Sigmoid colon (tissue), 7 donors: ENCODE measurements around the gene PHAF1. TPM values are rescaled to one million over a fixed set of nuclear protein-coding genes. Genes with fewer than 3 reads are reported as not detected.

Source experiments
- DNase-seq: peaks from one replicate; pipeline ENCODE4 v3.0.0-alpha.2; 2019
- H3K27ac ChIP-seq, 4 donors: fragments of 200-600 bp; sonication (generic); one replicate each; pipeline ENCODE4 v1.5.1; 2016 to 2019; ENCODE audit warnings: mild to moderate bottlenecking in 1 of 4
- H3K27me3 ChIP-seq, 3 donors: fragments of 200-600 bp; sonication (generic); one replicate each; pipeline ENCODE4 v1.5.1; 2019; ENCODE audit warnings: mild to moderate bottlenecking in 1 of 3
- H3K36me3 ChIP-seq, 4 donors: fragments of 200-600 bp; sonication (generic); one replicate each; pipeline ENCODE4 v1.5.1; 2016 to 2019
- H3K4me1 ChIP-seq, 4 donors: fragments of 200-600 bp; sonication (generic); one replicate each; pipeline ENCODE4 v1.5.1; 2017 to 2019
- H3K4me3 ChIP-seq, 4 donors: fragments of 200-600 bp; sonication (generic); one replicate each; pipeline ENCODE4 v1.5.1; 2017 to 2019; ENCODE audit warnings: mild to moderate bottlenecking in 2 of 4, moderate library complexity in 1 of 4
- H3K9me3 ChIP-seq, 4 donors: fragments of 200-600 bp in 3 of 4; sonication (generic) in 3 of 4; one replicate each; pipeline versions ENCODE4 v1.5.1 to v1.6.1; 2013 to 2019
- CTCF ChIP-seq, 4 experiments: fragments of 450-650 bp in 3 of 4; fragments of 200-600 bp in 1 of 4; IDR thresholded peaks; one replicate each; pipeline ENCODE4 v1.5.1; 2016 to 2019; ENCODE audit warnings: antibody characterized with exemption in 4 of 4, mild to moderate bottlenecking in 3 of 4, moderate library complexity in 2 of 4
- EP300 ChIP-seq, 4 donors: sonication (generic); formaldehyde crosslinking; IDR thresholded peaks; one replicate each; pipeline ENCODE4 v1.6.1; 2017; ENCODE audit warnings: antibody characterized with exemption in 4 of 4
- POLR2A ChIP-seq, 2 donors: fragments of 450-650 bp; IDR thresholded peaks; one replicate each; pipeline ENCODE4 v1.6.1; 2016; ENCODE audit warnings: antibody characterized with exemption in 2 of 2, mild to moderate bottlenecking in 2 of 2, moderate library complexity in 2 of 2
- POLR2AphosphoS5 ChIP-seq, 4 donors: sonication (generic); formaldehyde crosslinking; IDR thresholded peaks; one replicate each; pipeline ENCODE4 v1.6.1; 2017; ENCODE audit warnings: antibody characterized with exemption in 4 of 4
- WGBS, 2 donors: extraction: QIAGEN DNeasy Blood & Tissue Kit; methylation state at CpG; one replicate each; pipeline ENCODE4 v1.1.7; 2013; 5-methylcytosine and 5-hydroxymethylcytosine counted together
- intact Hi-C: fragments of 100-400 bp; cut with DNase I; formaldehyde crosslinking; loops from one replicate; pipeline ENCODE4 v1.15.1; 2023
- polyA plus RNA-seq, 3 donors: library from polyadenylated mRNA; stranded (reverse); fragments of 200-250 nt; gene quantifications; one replicate each; pipeline ENCODE4 v1.2.3, GENCODE V29; 2013
- total RNA-seq, 4 donors: library from RNA; depleted of rRNA; stranded (reverse); fragments of >200 nt; gene quantifications; one replicate each; pipeline ENCODE4 v1.1.0, GENCODE V29; 2016
- donor health status: healthy with polysubstance abuse.
- donor health status: Bipolar disorder and iron deficiency.
- donor health status: healthy.

The PHAF1 gene
- total and polyA plus RNA-seq, 7 donors, result 8.9 to 16.3 (median 11.4) TPM

GRCh38 chr16:67075331-67075730, 34.4 kb upstream of the PHAF1 start:
- H3K4me3 ChIP-seq, result no peak overlapping the region
- no peak overlapping the region for H3K27ac ChIP-seq
- WGBS, 2 donors, result 99% methylated on average over 2 of the region's 2 CpGs
- peaks cover 0 to 39% (median under 1%) of the 10 kb centered on the region in 4 donors for H3K36me3 ChIP-seq
- no peak for DNase-seq
- H3K4me1 ChIP-seq, result no peaks in the 10 kb centered on the region
- H3K27me3 ChIP-seq, result no peaks in the 10 kb centered on the region
- no peak for TF ChIP-seq CTCF (IDR thresholded peaks at IDR 0.05)
- TF ChIP-seq POLR2A (IDR thresholded peaks at IDR 0.05), result no peak
- no peaks in the 10 kb centered on the region for H3K9me3 ChIP-seq
- intact Hi-C loops, result no loop called here

GRCh38 chr16:67077871-67078270, 31.9 kb upstream of the PHAF1 start:
- 75 to 92% methylated on average over 4 of the region's 4 CpGs for WGBS, 2 donors
- no peak for DNase-seq
- TF ChIP-seq POLR2AphosphoS5 (IDR thresholded peaks at IDR 0.05) (no peak), EP300 (IDR thresholded peaks at IDR 0.05) (no peak), CTCF (IDR thresholded peaks at IDR 0.05) (no peak), POLR2A (IDR thresholded peaks at IDR 0.05) (no peak)
- Histone ChIP-seq H3K36me3 (peaks cover 0 to 29% (median 0%) of the 10 kb centered on the region in 4 donors), H3K27ac (no peak overlapping the region), H3K27me3 (no peaks in the 10 kb centered on the region), H3K4me1 (no peaks in the 10 kb centered on the region), H3K4me3 (no peak overlapping the region), H3K9me3 (no peaks in the 10 kb centered on the region)
- intact Hi-C loops, result no loop called here

- TF ChIP-seq CTCF (IDR thresholded peaks at IDR 0.05), result no peak
- no peak for TF ChIP-seq EP300 (IDR thresholded peaks at IDR 0.05)
- no peak for TF ChIP-seq POLR2AphosphoS5 (IDR thresholded peaks at IDR 0.05)
- TF ChIP-seq POLR2A (IDR thresholded peaks at IDR 0.05), result no peak
- Histone ChIP-seq H3K27ac (no peak overlapping the region), H3K9me3 (no peaks in the 10 kb centered on the region), H3K36me3 (no peaks in the 10 kb centered on the region), H3K27me3 (no peaks in the 10 kb centered on the region), H3K4me1 (peaks cover 0 to 8% (median 0%) of the 10 kb centered on the region in 4 donors), H3K4me3 (no peak overlapping the region)
- 92 to 93% methylated on average over 6 of the region's 6 CpGs for WGBS, 2 donors
- no peak for DNase-seq
- intact Hi-C loops, result no loop called here
These were observed 27.6 kb upstream of the PHAF1 start for GRCh38 chr16:67082100-67082499.

GRCh38 chr16:67082891-67083290, 26.9 kb upstream of the PHAF1 start:
- Histone ChIP-seq H3K9me3 (no peaks in the 10 kb centered on the region), H3K4me1 (peaks cover 0 to 8% (median 0%) of the 10 kb centered on the region in 4 donors), H3K27ac (no peak overlapping the region), H3K36me3 (no peaks in the 10 kb centered on the region), H3K4me3 (no peak overlapping the region), H3K27me3 (no peaks in the 10 kb centered on the region)
- WGBS, 2 donors, result 88 to 94% methylated on average over 1 of the region's 1 CpG
- no peak for DNase-seq
- TF ChIP-seq CTCF (IDR thresholded peaks at IDR 0.05) (no peak), POLR2A (IDR thresholded peaks at IDR 0.05) (no peak), EP300 (IDR thresholded peaks at IDR 0.05) (no peak), POLR2AphosphoS5 (IDR thresholded peaks at IDR 0.05) (no peak)
- intact Hi-C loops, result no loop called here

GRCh38 chr16:67084345-67085028, 25.3 kb upstream of the PHAF1 start:
- H3K4me1 ChIP-seq, result peaks cover 0 to 8% (median 0%) of the 10 kb centered on the region in 4 donors
- no peak for DNase-seq
- TF ChIP-seq POLR2AphosphoS5 (IDR thresholded peaks at IDR 0.05) (no peak), CTCF (IDR thresholded peaks at IDR 0.05) (no peak), EP300 (IDR thresholded peaks at IDR 0.05) (no peak), POLR2A (IDR thresholded peaks at IDR 0.05) (no peak)
- no peaks in the 10 kb centered on the region for H3K9me3 ChIP-seq
- 88 to 94% methylated on average over 4 of the region's 4 CpGs for WGBS, 2 donors
- no peak overlapping the region for H3K4me3 ChIP-seq
- H3K27me3 ChIP-seq, result no peaks in the 10 kb centered on the region
- no peak overlapping the region for H3K27ac ChIP-seq
- intact Hi-C loops, result no loop called here
- no peaks in the 10 kb centered on the region for H3K36me3 ChIP-seq
